ENCODE results near the gene NRN1L.

NRN1L gene

DNA sequence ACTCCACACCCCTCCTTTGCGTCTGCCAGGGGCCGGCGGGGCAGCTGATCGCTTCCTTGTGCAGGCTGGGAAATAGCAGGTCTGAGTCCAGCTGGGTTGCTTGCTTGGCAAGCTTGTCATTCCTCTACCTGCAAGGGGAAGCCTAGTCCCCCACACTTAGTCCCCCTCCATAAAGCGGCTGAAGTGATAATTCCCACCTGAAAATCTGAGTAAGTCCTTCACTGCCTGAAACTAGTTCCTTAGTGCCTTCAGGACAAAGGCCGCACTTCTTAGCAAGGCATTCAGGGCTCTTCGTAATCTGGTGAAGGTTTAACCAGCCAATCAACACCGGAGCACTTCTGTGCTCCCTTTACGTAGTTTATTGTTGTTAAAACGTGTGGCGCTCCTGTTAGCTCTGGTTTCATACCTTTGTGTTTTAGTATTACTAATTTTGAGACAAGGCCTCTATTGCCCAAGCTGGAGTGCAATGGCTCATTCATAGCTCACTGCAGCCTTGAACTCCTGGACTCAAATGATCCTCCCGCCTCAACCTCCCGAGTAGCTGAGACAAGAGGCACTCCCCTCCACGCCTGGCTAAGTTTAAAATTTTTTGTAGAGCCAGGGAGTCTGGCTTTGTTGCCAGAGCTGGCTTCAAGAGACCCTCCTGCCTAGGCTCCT is 9.2 kb downstream of the NRN1L start:
- TF ChIP-seq, protein P1, sequence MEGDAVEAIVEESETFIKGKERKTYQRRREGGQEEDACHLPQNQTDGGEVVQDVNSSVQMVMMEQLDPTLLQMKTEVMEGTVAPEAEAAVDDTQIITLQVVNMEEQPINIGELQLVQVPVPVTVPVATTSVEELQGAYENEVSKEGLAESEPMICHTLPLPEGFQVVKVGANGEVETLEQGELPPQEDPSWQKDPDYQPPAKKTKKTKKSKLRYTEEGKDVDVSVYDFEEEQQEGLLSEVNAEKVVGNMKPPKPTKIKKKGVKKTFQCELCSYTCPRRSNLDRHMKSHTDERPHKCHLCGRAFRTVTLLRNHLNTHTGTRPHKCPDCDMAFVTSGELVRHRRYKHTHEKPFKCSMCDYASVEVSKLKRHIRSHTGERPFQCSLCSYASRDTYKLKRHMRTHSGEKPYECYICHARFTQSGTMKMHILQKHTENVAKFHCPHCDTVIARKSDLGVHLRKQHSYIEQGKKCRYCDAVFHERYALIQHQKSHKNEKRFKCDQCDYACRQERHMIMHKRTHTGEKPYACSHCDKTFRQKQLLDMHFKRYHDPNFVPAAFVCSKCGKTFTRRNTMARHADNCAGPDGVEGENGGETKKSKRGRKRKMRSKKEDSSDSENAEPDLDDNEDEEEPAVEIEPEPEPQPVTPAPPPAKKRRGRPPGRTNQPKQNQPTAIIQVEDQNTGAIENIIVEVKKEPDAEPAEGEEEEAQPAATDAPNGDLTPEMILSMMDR (IDR thresholded peaks at IDR 0.05; ENCODE audit: low read depth, low read length): no peak
- no peak for DNase-seq (ENCODE audit: extremely low read depth, low read depth)

DNA sequence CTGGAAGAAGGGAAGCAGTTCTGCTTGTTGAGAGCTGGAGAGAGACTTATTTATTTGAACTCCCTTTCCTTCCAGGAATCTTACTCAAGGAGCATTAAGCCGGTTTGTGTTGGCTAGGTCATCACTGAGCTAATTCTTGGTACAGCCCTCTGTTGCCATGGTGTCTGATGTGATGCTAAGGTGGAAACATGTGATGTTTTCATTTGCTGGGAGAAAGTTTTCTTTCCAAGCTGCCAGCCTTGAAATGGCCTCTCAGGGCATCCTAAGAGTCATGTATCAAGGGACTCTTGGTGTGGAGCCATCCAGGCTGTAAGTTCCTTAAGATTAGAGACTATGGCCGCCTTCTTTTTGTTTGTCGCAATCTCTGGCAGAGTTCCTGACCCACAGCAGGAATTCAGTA is 12.5 kb downstream of the NRN1L start:
- TF ChIP-seq, protein P1 (IDR thresholded peaks at IDR 0.05; ENCODE audit: low read depth, low read length): no peak
- no peak for DNase-seq (ENCODE audit: extremely low read depth, low read depth)

DNA sequence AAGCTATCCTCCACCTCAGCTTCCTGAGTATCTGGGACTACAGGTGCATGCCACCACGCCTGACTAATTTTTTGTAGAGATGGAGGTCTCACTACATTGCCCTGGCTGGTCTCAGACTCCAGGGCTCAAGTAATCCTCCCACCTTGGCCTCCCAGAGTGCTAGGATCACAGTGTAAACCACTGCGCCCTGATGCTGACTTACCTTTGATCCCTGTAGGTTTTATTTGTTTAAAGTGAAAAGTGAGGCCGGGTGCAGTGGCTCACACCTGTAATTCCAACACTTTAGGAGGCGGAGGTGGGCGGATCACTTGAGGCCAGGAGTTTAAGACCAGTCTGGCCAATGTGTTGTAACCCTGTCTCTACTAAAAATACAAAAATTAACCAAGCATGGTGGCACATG is 17.0 kb downstream of the NRN1L start:
- no peak for DNase-seq (ENCODE audit: extremely low read depth, low read depth)
- TF ChIP-seq, protein P1 (IDR thresholded peaks at IDR 0.05; ENCODE audit: low read depth, low read length): no peak

DNA sequence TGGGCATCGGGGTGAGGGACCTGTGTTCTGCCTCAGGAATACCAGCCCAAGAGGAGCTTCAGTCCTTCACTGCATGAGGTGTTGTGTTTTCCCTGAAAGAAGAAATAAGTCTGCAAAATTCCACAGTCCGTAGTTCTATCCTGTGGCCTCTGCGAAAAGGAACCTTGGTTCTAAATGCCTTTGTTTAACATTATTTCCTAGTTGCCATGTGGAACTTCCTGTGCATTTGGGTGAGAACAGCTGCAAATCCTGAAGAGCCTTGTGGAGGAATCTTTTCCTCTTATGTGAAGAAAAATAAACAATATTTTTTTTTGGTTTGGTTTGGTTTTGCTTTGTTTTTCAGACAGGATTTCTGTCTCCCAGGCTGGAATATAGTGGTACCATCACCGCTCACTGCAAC is 18.1 kb downstream of the NRN1L start:
- DNase-seq (ENCODE audit: extremely low read depth, low read depth): no peak

DNA sequence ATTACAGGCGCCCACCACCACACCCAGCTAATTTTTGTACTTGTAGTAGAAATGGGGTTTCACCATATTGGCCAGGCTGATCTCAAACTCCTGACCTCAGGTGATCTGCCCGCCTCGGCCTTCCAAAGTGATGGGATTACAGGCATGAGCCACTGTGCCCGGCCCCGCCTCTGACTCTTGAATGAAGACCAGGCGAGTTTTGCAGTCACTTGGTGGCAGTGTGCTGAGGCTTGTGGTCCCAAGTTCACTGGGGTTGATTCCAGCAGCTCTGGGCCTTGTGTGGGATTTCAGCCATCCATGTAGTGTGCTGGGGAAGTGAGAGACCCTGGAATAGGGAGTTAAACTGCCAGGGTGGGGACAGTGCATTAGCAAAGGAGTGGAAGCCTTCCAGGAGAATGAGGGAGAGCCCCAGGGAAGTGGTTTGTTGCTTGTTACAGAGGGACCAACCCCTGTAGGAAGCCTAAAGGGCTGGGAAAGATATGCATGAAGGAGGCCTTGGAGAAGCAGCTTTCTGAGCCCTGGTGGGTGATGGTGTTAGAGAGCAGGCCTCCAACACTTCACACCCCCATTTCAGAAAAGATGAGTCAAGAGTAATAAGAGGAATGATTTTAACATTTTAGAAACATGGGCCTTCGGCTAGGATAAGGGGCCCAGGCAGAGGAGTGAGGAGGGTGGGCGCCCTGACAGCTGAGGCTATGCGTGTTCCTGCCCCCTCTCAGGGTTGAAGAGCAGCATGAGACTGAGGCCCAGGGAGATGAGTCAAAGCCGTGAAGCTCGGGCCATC is 22.9 kb downstream of the NRN1L start:
- TF ChIP-seq, protein P1 (IDR thresholded peaks at IDR 0.05; ENCODE audit: low read depth, low read length): no peak
- no peak for DNase-seq (ENCODE audit: extremely low read depth, low read depth)

More for the DNA sequence above, 18.1 kb downstream of the NRN1L start:
- TF ChIP-seq, protein P1 (IDR thresholded peaks at IDR 0.05; ENCODE audit: low read depth, low read length): no peak

DNA sequence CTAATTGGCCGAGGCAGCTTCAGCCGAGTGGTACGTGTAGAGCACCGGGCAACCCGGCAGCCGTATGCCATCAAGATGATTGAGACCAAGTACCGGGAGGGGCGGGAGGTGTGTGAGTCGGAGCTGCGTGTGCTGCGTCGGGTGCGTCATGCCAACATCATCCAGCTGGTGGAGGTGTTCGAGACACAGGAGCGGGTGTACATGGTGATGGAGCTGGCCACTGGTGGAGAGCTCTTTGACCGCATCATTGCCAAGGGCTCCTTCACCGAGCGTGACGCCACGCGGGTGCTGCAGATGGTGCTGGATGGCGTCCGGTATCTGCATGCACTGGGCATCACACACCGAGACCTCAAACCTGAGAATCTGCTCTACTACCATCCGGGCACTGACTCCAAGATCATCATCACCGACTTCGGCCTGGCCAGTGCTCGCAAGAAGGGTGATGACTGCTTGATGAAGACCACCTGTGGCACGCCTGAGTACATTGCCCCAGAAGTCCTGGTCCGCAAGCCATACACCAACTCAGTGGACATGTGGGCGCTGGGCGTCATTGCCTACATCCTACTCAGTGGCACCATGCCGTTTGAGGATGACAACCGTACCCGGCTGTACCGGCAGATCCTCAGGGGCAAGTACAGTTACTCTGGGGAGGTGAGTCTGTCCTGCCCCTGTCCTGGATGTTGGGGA is 24.5 kb downstream of the NRN1L start:
- TF ChIP-seq, protein P1 (IDR thresholded peaks at IDR 0.05; ENCODE audit: low read depth, low read length): no peak
- no peak for DNase-seq (ENCODE audit: extremely low read depth, low read depth)

DNA sequence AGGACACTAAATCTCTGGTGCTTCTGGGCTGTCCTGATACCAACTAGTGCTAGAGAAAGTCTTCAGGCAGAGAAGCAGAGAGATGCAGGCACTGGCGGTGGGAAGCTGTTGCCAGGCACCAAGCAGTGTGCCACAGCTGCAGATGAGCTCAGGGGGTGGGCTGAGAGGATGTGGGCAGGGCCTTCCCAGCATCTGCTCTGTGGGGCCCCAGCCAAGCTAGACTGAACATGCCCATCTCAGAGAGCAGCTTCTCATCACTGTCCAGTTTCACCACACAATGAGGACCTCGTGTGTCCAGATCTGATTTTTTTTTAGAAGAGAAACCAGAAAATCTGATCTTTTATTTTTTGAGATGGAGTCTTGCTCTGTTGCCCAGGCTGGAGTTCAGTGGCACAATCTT is 25.5 kb downstream of the NRN1L start:
- DNase-seq (ENCODE audit: extremely low read depth, low read depth): peak; percentile 42

More for the DNA sequence above, 25.5 kb downstream of the NRN1L start:
- TF ChIP-seq, protein P1 (IDR thresholded peaks at IDR 0.05; ENCODE audit: low read depth, low read length): no peak

All from AG09319 (cell line).